Epithelial cell of proximal tubule (primary cell): ENCODE results near the gene VSTM4. TPM values are rescaled to one million over a fixed set of nuclear protein-coding genes. Genes with fewer than 3 reads are reported as not detected.

Source experiments
- DNase-seq: peaks from one replicate; pipeline ENCODE4 v3.0.0-alpha.2; 2011; ENCODE audit warnings: low read depth
- H3K4me3 ChIP-seq: 2 replicates; pipeline ENCODE4 v1.5.1; 2011; ENCODE audit warnings: low read depth, mild to moderate bottlenecking, low read length
- total RNA-seq: library from RNA; depleted of rRNA; stranded (reverse); fragments of >200 nt; gene quantifications from 2 replicates; pipeline ENCODE4 v1.2.3, GENCODE V29; 2015
- TF ChIP-seq, protein P1 (sequence below): conservative IDR thresholded peaks from 2 replicates; pipeline ENCODE4 v1.5.1; 2012; ENCODE audit warnings: low read depth, mild to moderate bottlenecking, low read length

VSTM4 gene, protein sequence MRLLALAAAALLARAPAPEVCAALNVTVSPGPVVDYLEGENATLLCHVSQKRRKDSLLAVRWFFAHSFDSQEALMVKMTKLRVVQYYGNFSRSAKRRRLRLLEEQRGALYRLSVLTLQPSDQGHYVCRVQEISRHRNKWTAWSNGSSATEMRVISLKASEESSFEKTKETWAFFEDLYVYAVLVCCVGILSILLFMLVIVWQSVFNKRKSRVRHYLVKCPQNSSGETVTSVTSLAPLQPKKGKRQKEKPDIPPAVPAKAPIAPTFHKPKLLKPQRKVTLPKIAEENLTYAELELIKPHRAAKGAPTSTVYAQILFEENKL
- 0.29 and 0.40 TPM in 2 replicates for total RNA-seq

DNA sequence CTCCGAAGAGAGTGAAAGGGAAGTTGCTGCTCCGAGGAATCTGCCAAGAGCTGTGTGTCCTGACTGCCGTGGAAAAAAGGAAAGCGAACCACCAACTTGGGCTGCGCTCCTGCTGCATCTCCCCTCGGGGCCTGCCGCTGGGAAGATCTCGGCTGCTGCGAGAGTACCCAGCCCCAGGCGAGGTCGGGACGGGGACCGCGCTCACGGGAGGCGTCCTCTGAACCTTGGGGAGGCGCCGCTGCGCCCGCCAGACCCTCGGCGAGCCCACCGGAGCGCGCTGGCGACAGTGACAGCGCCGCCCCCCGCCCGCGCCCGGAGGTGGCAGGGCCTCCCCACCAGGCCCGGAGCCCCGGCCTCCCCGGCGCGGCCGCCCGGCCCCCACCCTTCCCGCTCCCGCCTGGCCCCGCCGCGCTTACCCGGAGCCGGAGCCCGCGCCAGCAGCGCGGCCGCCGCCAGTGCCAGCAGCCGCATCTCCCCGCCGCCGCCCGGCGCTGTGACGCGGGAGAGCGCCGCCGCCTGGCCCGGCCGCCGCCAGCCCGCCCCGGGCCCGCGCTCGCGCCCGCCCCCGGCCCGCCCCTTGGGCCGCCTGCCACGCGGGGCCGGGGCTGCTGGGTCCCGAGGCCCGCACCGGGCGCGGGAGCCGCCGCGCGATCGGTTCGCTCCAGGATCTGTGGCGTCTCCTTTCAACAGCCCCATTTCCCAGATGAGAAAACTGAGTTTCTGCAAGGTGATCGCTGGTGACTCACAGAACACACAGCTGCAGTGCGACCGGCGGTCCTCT, at the start of gene VSTM4:
VSTM4 (minus strand) TSS at position 508 of the 781 bp plus-strand sequence; CDS start at position 471, 37 bp downstream.
- no peak for DNase-seq
- peak within 1 kb of the TSS; percentile 54 for H3K4me3 ChIP-seq
- TF ChIP-seq, protein P1, sequence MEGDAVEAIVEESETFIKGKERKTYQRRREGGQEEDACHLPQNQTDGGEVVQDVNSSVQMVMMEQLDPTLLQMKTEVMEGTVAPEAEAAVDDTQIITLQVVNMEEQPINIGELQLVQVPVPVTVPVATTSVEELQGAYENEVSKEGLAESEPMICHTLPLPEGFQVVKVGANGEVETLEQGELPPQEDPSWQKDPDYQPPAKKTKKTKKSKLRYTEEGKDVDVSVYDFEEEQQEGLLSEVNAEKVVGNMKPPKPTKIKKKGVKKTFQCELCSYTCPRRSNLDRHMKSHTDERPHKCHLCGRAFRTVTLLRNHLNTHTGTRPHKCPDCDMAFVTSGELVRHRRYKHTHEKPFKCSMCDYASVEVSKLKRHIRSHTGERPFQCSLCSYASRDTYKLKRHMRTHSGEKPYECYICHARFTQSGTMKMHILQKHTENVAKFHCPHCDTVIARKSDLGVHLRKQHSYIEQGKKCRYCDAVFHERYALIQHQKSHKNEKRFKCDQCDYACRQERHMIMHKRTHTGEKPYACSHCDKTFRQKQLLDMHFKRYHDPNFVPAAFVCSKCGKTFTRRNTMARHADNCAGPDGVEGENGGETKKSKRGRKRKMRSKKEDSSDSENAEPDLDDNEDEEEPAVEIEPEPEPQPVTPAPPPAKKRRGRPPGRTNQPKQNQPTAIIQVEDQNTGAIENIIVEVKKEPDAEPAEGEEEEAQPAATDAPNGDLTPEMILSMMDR = no peak

DNA sequence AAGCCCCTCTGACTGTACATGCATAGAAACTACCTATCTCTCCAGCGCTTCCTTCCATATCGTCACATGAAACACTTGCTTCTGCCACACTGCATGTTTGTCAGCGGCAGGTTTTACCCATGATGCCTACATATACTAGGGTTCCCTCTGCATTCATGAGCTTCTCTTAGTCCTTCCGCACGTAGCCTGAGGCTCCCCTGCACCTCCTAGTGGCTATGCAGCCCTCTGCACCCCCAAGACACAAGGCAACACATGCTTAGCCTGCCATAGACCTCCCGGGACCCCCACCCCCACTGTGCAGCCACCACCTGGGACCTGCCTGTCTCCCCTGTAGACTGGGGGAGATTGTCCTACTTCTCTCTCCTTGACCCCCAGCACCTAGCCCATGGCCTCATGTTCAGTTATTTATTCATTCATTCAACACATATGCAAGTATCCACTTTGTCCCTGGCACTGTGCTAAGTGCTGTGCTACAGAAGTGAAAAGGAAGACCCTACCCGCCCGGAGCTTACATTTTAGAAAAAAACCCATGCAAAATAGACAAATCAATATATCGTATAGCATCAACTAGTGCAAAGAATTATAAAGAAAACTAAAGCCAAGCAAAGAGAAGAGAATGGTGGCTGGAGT, 49.4 kb upstream of the VSTM4 start:
- TF ChIP-seq, protein P1 = peak; percentile 88
- H3K4me3 ChIP-seq = no peak overlapping the region
- DNase-seq = no peak

DNA sequence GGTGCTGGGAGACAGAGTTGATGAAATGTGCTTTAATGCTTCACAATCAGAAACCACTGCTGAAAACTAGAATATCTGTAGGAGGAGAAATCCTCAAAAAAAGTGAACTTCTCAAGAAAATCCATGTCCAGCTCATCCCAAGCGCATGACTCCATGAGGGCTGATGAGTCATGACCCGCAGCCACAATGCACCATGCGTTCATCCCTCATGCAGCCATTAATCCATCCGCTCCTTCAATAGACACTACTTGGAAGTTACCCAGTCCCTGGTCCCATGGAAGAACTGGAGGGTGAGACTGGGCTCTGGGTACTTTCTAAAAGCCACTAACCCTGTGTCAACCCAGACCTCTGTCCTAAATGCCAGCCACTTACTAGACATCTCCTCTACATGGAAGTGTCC, 48.4 kb upstream of the VSTM4 start:
- no peak for DNase-seq
- TF ChIP-seq, protein P1 = no peak

DNA sequence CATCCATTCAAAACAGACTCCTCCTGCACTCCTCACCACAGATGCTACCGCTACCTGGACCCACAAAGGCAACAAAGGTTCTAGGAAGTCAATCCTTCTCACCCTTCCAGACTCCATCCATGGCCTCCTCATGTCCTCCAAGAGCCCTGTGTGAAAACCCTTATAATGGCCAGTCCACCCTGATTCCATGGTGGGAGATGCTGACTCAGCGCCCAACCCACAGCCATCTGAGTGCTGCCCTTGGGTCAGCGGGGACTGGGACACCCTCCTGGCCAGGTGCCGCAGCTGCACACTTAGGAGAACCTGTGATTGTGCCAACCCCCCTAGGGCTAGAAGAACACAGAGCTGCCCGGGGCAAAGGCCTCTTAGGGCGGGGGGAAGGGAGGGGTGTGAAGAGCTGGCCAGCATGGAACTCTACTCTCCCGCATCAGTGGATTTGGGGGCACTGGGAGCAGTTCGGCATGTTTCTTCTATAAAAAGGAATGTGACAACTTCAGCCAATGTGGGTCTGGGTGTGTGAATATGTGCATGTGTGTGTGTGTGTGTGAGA, 47.5 kb upstream of the VSTM4 start:
- no peak for DNase-seq
- TF ChIP-seq, protein P1 = no peak
- H3K4me3 ChIP-seq = no peak overlapping the region

More for the DNA sequence above, 48.4 kb upstream of the VSTM4 start:
- no peak overlapping the region for H3K4me3 ChIP-seq

DNA sequence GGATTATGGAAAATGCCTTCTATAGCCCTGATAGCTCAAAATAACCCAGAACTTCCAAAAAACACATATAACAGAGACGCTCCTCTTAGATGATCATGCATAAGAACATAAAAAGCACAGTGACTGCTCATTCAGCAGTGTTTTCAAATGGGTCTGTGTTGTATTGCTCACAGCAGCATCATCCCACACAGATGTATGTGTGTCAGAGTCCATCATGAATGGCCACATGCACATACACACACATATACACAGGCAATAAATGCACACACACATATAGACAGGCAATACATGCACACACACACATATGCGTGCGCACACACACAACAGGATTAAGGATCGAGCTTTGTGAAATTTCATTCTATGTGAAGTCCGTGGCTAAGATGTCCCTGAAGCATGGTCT, 46.7 kb upstream of the VSTM4 start:
- H3K4me3 ChIP-seq = no peak overlapping the region
- TF ChIP-seq, protein P1 = no peak
- no peak for DNase-seq

DNA sequence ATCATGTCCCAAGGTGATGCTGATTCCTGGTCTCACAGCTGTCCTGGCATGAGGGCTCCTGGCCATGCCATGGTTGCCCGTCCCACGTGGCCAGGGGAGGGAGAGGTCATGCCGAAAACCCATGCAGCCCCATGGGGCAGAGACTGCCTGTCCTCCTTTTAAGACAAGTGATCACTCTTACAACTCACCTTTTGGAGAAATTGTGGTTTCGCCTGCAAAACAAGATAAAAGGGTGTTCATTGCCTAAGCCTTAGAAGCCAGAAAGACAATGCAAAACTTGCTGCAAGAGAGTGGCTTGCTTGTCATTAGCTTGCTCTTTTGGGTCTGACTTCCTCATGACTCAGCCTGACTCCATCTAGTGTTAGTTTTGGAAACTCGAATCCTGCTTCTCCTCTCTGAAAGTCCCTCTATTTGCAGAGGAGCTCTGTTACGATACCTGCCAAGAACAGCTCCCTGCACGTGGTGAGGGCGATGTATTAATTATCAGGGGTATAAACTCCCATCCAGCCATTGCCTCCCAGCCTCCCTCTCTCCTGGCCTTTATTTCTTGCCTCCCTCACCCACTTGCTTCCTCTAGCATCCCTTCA, 46.2 kb upstream of the VSTM4 start:
- DNase-seq = peak; percentile 16

More for the DNA sequence above, 46.2 kb upstream of the VSTM4 start:
- TF ChIP-seq, protein P1 = peak; percentile 55
- H3K4me3 ChIP-seq = no peak overlapping the region
